A673 (cell line): ENCODE results near the gene PCSK1N. TPM values are rescaled to one million over a fixed set of nuclear protein-coding genes. Genes with fewer than 3 reads are reported as not detected.

Experiments
- BruUV-seq: library from RNA; stranded (reverse); fragments of 400-500 nt; replicated peaks from 2 replicates; lab custom pipeline; 2021; lab: Mats Ljungman, UMichigan
- CTCF ChIA-PET: fragments of 300-600 bp; sonication (Branson Sonifier 250); formaldehyde crosslinking; loops from one replicate; lab custom pipeline; 2022; ENCODE audit warnings: antibody characterized with exemption; lab: Charles Lee
- POLR2A ChIA-PET: fragments of 300-600 bp; sonication (Branson Sonifier 250); formaldehyde crosslinking; loops from one replicate; lab custom pipeline; 2022; ENCODE audit warnings: antibody characterized with exemption; ENCODE audit not compliant: low non-redundant PET; lab: Charles Lee
- DNase-seq: peaks from one replicate; pipeline ENCODE4 v3.0.0-alpha.2; 2015; ENCODE audit warnings: low spot score
- H3K27ac ChIP-seq: fragments of 200-600 bp; sonication (generic); 2 replicates; pipeline ENCODE4 v1.5.1; 2016; ENCODE audit warnings: mixed run types, low read depth, mild to moderate bottlenecking, mixed read lengths, antibody characterized with exemption, low read length; ENCODE audit not compliant: poor library complexity, severe bottlenecking
- H3K27me3 ChIP-seq: fragments of 200-600 bp; sonication (generic); replicated peaks from 2 replicates; pipeline ENCODE4 v1.6.1; 2017; ENCODE audit warnings: mixed run types, low read depth, mild to moderate bottlenecking, mixed read lengths, antibody characterized with exemption, low read length; ENCODE audit not compliant: insufficient read depth, poor library complexity
- H3K36me3 ChIP-seq: fragments of 200-600 bp; sonication (generic); 2 replicates; pipeline ENCODE4 v1.6.1; 2016; ENCODE audit warnings: mixed run types, mild to moderate bottlenecking, mixed read lengths, antibody characterized with exemption, low read length; ENCODE audit not compliant: insufficient read depth, poor library complexity, severe bottlenecking
- H3K4me1 ChIP-seq: fragments of 200-600 bp; sonication (generic); 2 replicates; pipeline ENCODE4 v1.6.1; 2017; ENCODE audit warnings: mixed run types, mild to moderate bottlenecking, mixed read lengths, antibody characterized with exemption, low read length; ENCODE audit not compliant: insufficient read depth, poor library complexity, severe bottlenecking
- H3K4me3 ChIP-seq: fragments of 200-600 bp; sonication (generic); 2 replicates; pipeline ENCODE4 v1.5.1; 2016; ENCODE audit warnings: low read depth, mixed run types, mild to moderate bottlenecking, mixed read lengths, low read length; ENCODE audit not compliant: poor library complexity, severe bottlenecking
- H3K9me3 ChIP-seq: fragments of 200-600 bp; sonication (generic); 2 replicates; pipeline ENCODE4 v1.6.1; 2016; ENCODE audit warnings: mixed run types, low read depth, mild to moderate bottlenecking, mixed read lengths, antibody characterized with exemption, low read length; ENCODE audit not compliant: poor library complexity, severe bottlenecking
- EZH2 ChIP-seq: fragments of 200-600 bp; sonication (generic); IDR thresholded peaks from 2 replicates; pipeline ENCODE4 v1.6.1; 2017; ENCODE audit warnings: borderline replicate concordance, low read depth, mild to moderate bottlenecking, mixed read lengths, antibody characterized with exemption, low read length; ENCODE audit not compliant: poor library complexity, severe bottlenecking
- intact Hi-C: fragments of 100-400 bp; cut with micrococcal nuclease; formaldehyde crosslinking; loops from one replicate; pipeline ENCODE4 v1.10.0; 2022; ENCODE audit not compliant: unreplicated experiment
- total RNA-seq: library from RNA; stranded (reverse); gene quantifications from 2 replicates; pipeline ENCODE4 v1.2.3, GENCODE V29; 2021
- TF ChIP-seq, protein P1 (sequence below): fragments of 300-800, 200-600 bp; sonication (generic); conservative IDR thresholded peaks from 2 replicates; pipeline ENCODE4 v1.5.1; 2017; ENCODE audit warnings: low read depth, mild to moderate bottlenecking, antibody characterized with exemption, low read length, moderate library complexity, mixed read lengths

The PCSK1N gene
- total RNA-seq, 1 experiment from 2014 or later: 16.9 TPM

DNA sequence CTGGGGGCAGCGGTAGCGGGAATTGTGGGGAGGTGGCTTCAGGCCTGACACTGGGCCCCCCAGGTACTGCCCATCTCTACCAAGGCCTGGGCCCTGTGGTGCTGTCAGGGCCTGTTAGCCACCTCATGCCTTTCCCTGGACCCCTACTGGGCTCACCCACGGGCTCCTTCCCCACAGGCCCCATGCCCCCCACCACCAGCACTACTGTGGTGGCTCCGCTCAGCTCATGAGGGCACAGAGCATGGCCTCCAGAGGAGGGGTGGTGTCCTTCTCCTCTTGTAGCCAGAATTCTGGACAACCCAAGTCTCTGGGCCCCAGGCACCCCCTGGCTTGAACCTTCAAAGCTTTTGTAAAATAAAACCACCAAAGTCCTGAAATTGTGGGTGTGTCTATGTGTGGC, 41.5 kb downstream of the PCSK1N start:
- BruUV-seq: no TSS peak
- TF ChIP-seq EZH2: no peak
- TF ChIP-seq, protein P1, sequence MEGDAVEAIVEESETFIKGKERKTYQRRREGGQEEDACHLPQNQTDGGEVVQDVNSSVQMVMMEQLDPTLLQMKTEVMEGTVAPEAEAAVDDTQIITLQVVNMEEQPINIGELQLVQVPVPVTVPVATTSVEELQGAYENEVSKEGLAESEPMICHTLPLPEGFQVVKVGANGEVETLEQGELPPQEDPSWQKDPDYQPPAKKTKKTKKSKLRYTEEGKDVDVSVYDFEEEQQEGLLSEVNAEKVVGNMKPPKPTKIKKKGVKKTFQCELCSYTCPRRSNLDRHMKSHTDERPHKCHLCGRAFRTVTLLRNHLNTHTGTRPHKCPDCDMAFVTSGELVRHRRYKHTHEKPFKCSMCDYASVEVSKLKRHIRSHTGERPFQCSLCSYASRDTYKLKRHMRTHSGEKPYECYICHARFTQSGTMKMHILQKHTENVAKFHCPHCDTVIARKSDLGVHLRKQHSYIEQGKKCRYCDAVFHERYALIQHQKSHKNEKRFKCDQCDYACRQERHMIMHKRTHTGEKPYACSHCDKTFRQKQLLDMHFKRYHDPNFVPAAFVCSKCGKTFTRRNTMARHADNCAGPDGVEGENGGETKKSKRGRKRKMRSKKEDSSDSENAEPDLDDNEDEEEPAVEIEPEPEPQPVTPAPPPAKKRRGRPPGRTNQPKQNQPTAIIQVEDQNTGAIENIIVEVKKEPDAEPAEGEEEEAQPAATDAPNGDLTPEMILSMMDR: no peak
- intact Hi-C loops: no loop called here

GRCh38 chrX:48792219-48792618, 43.2 kb downstream of the PCSK1N start:
- POLR2A ChIA-PET: no interaction called here

More for the DNA sequence above, 41.5 kb downstream of the PCSK1N start:
- Histone ChIP-seq H3K36me3 (no peaks in the 10 kb centered on the region), H3K4me1 (no peaks in the 10 kb centered on the region), H3K27ac (no peak overlapping the region), H3K4me3 (no peak overlapping the region), H3K27me3 (no peaks in the 10 kb centered on the region), H3K9me3 (no peaks in the 10 kb centered on the region)
- ChIA-PET POLR2A (no interaction called here), CTCF (no interaction called here)
- DNase-seq: no peak

GRCh38 chrX:48791063-48791820, 44.2 kb downstream of the PCSK1N start:
- Histone ChIP-seq H3K36me3 (no peaks in the 10 kb centered on the region), H3K4me1 (no peaks in the 10 kb centered on the region), H3K4me3 (no peak overlapping the region), H3K27me3 (no peaks in the 10 kb centered on the region), H3K27ac (no peak overlapping the region), H3K9me3 (no peaks in the 10 kb centered on the region)
- TF ChIP-seq, protein P1: no peak
- TF ChIP-seq EZH2: no peak
- ChIA-PET POLR2A (no interaction called here), CTCF (no interaction called here)
- intact Hi-C loops: no loop called here
- no TSS peak for BruUV-seq
- no peak for DNase-seq

More at GRCh38 chrX:48792219-48792618, 43.2 kb downstream of the PCSK1N start:
- Histone ChIP-seq H3K27ac (no peak overlapping the region), H3K9me3 (no peaks in the 10 kb centered on the region), H3K36me3 (no peaks in the 10 kb centered on the region), H3K4me3 (no peak overlapping the region), H3K4me1 (no peaks in the 10 kb centered on the region), H3K27me3 (no peaks in the 10 kb centered on the region)
- TF ChIP-seq EZH2: no peak
- TF ChIP-seq, protein P1: no peak
- intact Hi-C loops: no loop called here
- BruUV-seq: no TSS peak
- CTCF ChIA-PET: interaction anchor here (0.5 kb wide), 1 partner anchor 253 kb away, joined by 6 read pairs; the partner anchor contains the start of gene TBC1D25
- no peak for DNase-seq
